NOMO-1 treated with DMSO at 0.1 percent for 48 hours (cell line): ENCODE data around the gene COL1A1.

Experiments
- DNase-seq: peaks from one replicate; lab custom pipeline; 2025; ENCODE audit not compliant: unreplicated experiment; lab: John Stamatoyannopoulos, UW

COL1A1 gene

DNA sequence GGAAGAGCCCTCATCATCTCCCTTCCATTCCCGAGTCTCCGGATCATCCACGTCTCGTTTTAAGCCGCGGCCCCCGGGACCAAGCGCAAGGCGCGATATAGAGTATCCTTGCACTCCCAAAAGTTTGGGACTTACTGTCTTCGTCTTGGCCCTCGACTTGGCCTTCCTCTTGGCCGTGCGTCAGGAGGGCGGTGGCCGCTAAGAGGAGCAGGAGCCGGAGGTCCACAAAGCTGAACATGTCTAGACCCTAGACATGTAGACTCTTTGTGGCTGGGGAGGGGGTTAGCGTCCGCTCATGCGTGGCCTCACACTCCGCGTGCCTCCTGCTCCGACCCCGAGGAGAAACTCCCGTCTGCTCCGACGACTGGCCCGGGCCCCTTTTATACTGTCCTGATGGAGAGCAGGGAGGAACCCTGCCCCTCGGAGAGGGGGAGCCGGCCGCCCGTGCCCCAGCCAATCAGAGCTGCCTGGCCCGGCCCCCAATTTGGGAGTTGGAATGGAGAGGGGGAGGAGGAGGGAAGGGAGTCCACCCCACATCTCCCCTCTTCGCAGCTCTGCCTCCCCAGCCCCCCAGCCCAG, at the start of gene COL1A1:
COL1A1 (minus strand) TSS at position 356 of the 579 bp plus-strand sequence; CDS start at position 238, 118 bp downstream.
- DNase-seq, result peak; percentile 3

DNA sequence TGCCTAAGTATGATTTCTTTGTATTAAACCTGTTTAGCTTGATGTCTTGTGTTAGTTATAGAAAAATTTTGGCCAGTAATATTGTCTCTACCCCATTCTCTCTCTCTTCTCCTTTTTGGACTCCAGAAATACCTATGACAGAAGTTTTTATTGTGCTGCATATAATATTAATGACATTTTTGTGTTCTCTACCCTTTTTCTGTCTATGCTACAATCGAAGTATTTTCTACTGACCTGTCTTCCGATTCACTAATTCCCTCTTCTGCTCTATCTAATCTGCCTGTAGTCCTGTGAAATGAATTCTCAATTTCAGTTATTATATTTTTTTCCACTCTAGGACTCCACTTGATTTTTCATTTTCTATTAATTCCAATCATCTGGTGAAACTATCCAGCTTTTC, 46.8 kb upstream of the COL1A1 start:
- no peak for DNase-seq

DNA sequence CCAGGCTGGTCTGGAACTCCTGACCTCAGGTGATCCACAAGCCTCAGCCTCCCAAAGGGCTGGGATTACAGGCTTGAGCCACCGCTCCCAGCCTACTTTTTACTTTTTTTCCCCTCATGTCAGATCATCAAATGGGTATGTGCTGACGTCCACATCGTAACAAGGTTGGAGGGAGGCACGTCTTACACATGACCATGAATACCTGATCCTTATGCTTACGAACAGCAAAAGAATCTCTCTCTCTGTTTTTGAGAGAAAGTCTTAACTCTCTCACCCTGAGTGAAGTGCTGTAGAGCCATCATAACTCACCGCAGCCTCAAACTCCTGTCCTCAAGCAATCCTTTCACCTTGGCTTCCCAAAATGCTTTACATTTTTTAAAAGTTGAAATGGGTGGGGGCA, 43.3 kb upstream of the COL1A1 start:
- DNase-seq, result no peak

- DNase-seq, result no peak
Measured at GRCh38 chr17:50241431-50241830, 40.0 kb upstream of the COL1A1 start.

DNA sequence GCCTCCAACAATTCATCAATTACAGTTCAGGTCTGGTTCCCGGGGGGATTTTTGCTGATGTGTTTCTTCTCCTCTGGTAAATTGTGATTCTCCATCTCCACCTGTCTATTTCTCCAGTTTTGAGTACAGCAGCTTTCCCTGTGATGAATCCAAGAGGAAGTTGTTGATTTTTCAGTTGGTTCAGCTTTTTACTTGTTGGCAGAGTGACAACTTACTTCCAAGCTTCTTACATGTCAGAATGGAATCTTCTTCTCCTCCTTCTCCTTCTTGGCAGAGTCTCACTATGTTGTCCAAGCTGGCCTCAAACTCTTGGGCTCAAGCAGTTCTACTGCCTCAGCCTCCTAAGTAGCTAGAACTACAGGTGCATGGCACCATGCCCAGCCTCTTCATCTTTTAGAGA, 39.4 kb upstream of the COL1A1 start:
- no peak for DNase-seq

DNA sequence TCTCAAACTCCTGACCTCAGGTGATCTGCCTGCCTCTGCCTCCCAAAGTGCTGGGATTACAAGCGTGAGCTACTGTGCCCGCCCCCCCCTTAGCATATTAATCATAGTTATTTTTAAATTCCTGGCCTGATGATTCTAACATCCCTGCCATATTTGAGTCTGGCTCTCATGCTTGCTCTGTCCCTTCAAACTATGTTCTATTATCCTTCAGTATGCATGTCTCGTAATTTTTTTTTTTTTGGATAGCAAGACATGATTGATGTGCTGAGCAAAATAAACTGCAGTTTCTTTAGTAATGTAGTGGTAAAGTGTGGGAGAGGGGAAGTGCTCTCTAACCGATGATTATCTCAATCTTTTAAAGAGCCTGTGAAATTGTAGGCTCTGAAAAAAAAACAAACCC, 38.5 kb upstream of the COL1A1 start:
- DNase-seq, result peak; percentile 24

GRCh38 chr17:50238601-50239280, 37.3 kb upstream of the COL1A1 start:
- DNase-seq, result peak; percentile 3

GRCh38 chr17:50237901-50238300, 36.5 kb upstream of the COL1A1 start:
- no peak for DNase-seq

- no peak for DNase-seq
Measured at GRCh38 chr17:50234581-50234980, 33.1 kb upstream of the COL1A1 start.

DNA sequence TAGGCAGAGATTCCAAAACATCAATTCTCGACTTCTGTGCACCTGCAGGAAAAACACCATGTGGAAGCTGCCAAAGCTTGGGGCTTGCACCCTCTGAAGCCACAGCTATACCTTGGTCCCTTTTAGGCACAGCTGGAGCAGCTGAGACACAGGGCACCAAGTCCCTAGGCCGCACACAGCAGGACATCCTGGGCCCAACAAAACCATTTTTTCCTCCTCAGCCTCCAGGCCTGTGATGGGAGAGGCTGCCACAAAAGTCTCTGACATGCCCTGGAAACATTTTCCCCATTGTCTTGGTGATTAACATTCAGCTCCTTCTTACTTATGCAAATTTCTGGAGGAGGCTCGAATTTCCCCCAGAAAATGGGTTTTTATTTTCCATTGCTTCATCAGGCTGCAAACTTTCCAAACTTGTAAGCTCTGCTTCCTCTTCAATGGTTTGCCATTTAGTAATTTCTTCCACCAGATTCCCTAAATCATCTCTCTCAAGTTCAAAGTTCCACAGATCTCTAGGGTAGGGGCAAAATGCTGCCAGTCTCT, 24.3 kb upstream of the COL1A1 start:
- no peak for DNase-seq

DNA sequence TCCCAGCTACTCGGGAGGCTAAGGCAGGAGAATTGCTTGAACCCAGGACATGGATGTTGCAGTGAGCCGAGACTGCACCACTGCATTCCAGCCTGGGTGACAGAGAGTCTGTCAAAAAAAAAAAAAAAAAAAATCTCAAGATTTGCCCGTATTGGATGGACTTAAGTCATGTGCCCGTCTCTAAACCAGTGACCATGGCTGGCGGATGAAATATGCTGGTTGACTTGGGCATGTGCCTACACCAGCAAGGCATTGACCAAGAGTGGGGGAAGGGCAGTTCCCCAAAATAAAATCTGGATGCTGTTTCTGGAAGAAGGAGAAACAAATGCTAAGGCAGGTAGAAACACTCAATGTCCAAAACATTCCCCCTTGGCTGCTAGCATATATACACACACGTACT, 21.5 kb upstream of the COL1A1 start:
- no peak for DNase-seq

DNA sequence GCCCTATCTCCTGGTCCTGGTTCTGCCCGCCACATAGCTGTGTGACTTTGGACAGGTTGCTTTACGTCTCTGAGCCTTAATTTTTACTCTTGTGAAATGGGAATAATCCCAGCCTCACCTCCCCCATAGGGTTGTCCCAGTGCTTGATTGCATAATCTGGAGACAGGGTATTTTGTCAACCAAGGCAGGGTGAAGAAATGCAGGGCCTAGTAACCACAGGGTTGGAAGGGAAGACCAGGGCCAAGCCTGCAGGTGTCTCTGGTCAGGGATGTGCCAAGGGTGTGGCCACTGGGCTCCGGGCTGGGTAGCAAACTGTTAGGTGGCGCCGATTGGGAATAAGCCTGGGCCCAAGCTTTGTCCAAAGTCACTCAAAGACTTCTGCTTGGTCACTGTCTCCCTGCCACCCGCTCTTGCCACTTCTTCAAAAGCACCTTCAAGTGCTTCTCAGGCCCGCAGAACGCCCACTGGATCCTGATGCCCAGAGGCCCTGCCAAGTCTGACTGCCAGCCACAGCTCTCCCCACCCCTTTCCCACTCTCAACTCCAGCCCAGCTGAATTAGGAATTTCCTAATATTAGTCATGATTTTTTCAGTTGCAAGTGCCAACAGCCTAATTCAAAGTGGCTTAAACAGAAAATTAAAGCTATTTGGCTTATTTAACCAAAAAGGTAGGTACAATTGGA, 20.6 kb upstream of the COL1A1 start:
- peak; percentile 5 for DNase-seq

GRCh38 chr17:50221266-50221863, 19.9 kb upstream of the COL1A1 start:
- DNase-seq, result peak; percentile 84

DNA sequence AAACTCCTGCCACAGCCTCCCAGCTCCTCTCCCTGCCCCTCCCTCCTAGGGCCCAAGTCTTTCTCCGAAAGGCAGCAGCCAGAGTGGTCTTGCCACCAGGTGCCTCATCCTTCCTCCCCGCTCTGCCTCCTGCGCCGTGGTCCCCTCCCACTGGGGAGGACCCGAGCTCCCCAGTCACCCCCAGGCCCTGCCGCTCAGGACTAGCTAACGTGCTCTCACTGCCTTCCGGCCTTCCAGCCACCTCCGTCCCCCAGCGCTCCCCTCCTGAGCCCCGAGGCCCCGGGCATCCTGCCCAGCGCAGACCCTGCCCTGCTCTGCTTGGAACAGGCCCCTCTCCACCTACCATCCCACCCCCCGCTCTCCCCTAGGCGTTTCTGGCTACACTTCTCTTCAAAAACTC, 19.4 kb upstream of the COL1A1 start:
- no peak for DNase-seq

GRCh38 chr17:50219939-50220465, 18.6 kb upstream of the COL1A1 start:
- DNase-seq, result no peak

DNA sequence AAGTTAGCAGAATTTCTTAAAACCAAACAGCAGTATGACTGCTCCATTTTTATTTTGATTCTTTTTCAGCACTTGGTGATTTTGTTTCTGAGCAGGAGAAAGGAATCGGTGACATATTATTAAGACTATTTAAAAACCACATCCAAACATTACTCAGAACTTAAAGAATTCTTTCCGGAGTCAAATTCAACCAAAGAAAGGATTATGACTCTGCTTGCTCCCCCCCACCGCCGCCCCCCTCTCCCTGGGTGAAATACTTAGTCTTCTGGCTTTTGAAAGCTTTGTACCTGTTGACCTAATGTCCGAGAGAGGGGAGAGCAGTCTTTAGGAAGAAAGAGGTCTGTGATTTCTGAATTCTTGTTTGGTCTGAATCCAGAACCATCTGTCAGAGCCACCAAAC, 17.9 kb upstream of the COL1A1 start:
- no peak for DNase-seq

DNA sequence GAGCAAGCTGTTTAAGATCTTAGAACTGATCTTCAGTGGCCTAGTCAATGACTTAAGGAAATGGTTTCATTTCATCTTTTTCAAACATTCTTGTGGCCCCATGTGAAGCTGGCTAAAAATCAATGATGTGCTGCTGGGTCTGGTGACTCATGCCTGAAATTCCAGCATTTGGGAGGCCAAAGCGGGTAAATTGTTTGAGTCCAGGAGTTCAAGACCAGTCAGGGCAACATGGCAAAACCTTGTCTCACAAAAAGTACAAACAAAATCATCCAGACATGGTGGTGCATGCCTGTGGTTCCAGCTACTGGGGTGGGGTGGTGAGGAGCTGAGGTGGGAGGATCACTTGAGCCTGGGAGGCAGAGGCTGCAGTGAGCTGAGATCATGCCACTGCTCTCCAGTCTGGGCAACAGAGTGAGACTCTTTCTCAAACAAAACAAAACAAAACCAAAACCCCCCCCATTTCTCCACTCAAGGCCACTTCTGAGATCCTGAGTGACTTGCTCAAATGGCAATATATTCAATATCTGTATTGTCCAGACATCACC, 17.4 kb upstream of the COL1A1 start:
- peak; percentile 36 for DNase-seq

DNA sequence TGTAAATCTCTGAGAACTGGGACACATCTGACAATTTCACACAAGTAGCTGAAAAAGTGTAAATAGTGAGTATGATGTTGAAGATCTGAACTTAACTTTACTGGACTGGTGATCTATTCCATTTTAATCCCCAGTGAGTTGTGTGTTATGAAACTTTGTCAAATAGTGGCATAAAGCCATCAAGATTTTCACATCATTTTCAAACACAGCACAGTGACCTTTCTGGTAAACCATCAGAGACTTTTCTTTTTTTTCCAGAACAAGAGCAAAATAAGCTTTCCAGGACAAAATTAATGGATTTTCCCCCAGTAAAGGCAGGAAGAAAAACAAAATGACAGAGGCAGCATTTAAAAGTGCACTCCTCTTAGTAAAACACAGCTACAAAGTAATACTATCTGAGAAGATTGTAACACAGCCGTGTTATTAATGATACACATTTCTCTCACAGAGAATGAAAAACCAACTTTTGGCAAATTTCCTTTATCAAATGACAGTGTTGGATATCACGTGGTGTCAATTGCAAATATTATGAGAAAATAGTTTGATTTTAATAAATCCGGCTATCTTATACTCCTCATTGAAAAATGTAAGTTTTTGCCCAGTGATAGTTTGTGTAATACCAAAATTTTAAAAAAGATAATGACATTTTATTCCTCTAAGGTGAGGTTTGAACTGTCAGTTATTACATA, 16.8 kb upstream of the COL1A1 start:
- DNase-seq, result no peak

- DNase-seq, result no peak
Measured at GRCh38 chr17:50217591-50217990, 16.2 kb upstream of the COL1A1 start.

DNA sequence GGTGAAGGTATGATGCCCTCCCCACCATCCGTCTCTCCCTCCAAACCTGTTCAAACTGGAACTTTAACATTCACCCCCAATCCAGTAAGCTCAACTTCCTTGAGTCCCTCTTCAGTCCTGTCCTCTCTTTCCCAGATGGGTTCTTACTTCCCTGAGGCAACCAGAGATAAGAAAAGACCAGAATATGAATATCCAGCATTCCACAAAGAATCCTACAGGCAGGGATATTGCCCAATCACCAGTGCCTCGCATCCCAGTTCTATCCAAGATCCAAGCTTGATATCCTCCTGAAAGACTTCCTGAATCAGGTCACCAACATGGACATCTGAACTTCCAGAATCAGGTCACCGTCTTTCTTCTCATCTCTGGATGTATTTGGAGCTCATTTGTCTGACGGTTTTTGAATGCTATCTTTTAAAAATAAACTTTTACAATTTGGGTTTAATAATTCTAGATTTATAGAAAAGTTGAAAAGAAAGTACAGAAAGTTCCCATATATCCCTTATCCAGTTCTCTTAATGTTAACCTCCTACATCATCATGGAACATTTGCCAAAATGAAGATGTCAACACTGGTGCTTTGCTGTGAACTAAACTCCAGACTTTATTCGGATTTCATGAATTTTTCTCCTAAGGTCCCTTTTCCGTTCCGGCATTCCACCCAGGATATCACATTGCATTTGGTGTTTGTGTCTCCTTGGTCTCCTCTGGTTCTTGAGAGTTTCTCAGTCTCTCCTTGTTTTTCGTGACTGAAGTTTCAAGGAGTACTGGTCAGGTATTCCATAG, 13.7 kb upstream of the COL1A1 start:
- no peak for DNase-seq
